GM12872 (cell line): ENCODE results near the gene RNASEH1.

Source experiments
- TF ChIP-seq, protein P1 (sequence below): IDR thresholded peaks from 3 replicates; pipeline ENCODE4 v1.5.1; 2011; ENCODE audit warnings: low read depth, mild to moderate bottlenecking, low read length, moderate library complexity; ENCODE audit not compliant: insufficient read depth

The RNASEH1 gene

DNA sequence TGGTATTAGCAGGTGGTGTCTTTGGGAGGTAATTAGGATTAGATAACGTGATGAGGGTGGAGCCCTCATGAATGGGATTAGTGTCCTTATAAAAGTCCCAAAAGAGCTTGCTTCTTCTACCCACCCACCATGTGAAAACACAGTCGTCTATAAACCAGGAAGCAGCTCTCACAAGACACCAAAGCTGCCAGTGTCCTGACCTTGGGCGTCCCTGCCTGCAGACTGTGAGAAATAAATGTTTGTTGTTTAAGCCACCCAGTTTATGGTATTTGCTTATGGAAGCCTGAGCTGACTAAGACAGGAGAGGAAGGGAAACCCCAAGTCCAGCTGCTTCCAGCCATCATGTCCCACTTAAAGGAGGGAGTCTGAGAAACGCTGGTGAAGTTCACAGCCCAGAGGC lies 52.4 kb downstream of the RNASEH1 start:
- TF ChIP-seq, protein P1, sequence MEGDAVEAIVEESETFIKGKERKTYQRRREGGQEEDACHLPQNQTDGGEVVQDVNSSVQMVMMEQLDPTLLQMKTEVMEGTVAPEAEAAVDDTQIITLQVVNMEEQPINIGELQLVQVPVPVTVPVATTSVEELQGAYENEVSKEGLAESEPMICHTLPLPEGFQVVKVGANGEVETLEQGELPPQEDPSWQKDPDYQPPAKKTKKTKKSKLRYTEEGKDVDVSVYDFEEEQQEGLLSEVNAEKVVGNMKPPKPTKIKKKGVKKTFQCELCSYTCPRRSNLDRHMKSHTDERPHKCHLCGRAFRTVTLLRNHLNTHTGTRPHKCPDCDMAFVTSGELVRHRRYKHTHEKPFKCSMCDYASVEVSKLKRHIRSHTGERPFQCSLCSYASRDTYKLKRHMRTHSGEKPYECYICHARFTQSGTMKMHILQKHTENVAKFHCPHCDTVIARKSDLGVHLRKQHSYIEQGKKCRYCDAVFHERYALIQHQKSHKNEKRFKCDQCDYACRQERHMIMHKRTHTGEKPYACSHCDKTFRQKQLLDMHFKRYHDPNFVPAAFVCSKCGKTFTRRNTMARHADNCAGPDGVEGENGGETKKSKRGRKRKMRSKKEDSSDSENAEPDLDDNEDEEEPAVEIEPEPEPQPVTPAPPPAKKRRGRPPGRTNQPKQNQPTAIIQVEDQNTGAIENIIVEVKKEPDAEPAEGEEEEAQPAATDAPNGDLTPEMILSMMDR = no peak

DNA sequence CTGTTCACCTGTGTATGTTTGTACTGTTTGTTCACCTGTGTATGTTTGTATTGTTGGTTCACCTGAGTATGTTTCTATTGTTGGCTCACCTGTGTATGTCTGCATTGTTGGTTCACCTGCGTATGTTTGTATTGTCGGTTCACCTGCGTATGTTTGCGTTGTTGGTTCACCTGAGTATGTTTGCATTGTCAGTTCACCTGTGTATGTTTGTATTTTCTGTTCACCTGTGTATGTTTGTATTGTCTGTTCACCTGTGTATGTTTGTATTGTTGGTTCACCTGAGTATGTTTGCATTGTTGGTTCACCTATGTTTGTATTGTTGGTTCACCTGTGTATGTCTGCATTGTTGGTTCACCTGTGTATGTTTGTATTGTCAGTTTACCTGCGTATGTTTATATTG lies 53.4 kb downstream of the RNASEH1 start:
- TF ChIP-seq, protein P1 = no peak

DNA sequence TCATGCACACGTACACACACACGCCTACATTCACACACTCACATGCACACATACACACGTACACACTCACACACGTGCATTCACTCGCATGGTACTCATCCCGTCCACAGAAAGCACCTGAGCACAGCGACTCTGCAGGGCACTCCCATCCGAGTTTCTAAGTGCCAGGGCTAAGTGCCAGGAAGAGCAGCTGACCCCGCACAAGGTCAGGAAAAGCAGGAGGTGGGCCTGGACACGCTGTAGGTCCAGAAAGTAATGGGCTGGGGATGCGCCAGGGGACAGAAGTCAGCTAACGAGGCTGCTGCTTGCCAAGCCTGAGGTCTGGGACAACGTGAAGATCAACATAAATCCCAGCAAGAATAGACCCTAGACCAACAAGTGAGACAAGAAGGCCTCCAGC lies 54.6 kb downstream of the RNASEH1 start:
- TF ChIP-seq, protein P1 = no peak

DNA sequence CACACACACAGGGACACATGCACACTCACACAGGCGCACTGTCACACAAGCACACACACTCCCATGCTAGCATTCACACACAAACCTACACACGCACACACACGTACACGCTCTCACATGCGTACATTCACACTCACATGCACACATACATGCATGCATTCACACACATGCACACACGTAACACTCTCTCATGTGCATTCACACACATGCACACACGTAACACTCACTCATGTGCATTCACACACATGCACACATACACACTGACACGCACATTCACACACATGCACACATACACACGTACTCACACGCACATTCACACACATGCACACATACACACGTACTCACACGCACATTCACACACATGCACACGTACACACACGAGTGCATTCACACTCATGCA lies 55.1 kb downstream of the RNASEH1 start:
- TF ChIP-seq, protein P1 = no peak

DNA sequence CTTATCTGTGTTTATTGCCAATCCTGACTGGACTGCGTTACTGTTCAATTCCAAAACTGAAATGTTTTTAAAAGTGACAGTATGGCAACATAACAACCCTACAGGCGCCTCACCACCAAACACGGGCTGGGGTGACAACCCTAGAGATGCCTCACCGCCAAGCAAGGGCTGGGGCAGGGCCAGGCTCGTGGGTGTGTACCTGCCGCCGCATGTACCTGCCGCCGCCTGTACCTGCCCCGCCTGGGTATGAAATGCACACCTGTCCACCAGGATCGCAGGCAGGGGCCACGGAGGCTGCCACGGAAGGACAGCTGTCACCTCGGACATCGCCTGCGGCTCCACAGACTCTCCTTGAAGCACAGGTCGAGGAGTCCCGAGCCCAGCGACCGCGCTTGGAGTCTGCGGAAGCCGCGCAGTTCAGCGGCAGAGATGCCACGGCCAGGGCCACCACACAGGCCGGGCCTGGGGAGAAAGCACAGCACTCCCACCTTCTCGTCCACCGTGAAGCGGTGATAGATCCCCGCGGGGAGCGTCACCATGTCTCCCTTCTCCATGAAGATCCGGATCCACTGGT lies 57.7 kb downstream of the RNASEH1 start:
- TF ChIP-seq, protein P1 = no peak

DNA sequence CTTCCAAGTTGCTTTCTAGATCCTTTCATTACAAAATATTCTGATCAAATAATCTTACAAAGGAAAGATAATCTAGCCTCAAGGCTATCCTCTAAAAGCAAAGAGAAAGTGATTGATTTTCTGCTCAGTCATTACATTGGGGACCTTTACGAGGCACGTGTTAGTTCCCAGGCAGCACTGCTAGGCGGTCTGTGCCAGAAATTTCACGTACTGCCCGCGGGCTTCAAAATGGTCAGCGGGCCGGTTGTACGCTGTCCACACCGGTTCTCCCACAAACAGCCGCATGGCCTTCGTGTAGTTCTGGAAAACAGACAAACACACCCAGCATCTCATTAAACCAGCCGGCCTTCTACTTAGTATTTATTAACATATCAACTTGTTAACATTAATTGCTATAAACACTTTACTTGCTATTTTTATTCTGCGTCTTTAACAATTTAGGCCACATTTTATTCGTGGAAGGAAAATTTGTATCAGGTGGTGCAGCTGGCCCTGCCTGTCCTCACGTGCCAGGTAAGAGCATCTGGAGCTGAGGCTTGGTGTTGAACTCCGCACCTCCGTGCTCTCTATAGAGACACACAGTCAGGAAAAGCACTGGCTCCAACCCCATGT lies 59.2 kb downstream of the RNASEH1 start:
- TF ChIP-seq, protein P1 = no peak
